Esophagus muscularis mucosa (tissue), 3 donors: ENCODE results near the gene COG1.

ENCODE experiments used
- CTCF ChIP-seq, 3 experiments: fragments of 200-600 bp in 2 of 3; fragments of 450-650 bp in 1 of 3; sonication (generic) in 2 of 3; IDR thresholded peaks; one replicate each; pipeline ENCODE4 v1.5.1; 2017 to 2019; ENCODE audit warnings: antibody characterized with exemption in 3 of 3, mild to moderate bottlenecking in 2 of 3, moderate library complexity in 1 of 3
- EP300 ChIP-seq: sonication (generic); formaldehyde crosslinking; IDR thresholded peaks from one replicate; pipeline ENCODE4 v1.6.1; 2017; ENCODE audit warnings: antibody characterized with exemption

DNA sequence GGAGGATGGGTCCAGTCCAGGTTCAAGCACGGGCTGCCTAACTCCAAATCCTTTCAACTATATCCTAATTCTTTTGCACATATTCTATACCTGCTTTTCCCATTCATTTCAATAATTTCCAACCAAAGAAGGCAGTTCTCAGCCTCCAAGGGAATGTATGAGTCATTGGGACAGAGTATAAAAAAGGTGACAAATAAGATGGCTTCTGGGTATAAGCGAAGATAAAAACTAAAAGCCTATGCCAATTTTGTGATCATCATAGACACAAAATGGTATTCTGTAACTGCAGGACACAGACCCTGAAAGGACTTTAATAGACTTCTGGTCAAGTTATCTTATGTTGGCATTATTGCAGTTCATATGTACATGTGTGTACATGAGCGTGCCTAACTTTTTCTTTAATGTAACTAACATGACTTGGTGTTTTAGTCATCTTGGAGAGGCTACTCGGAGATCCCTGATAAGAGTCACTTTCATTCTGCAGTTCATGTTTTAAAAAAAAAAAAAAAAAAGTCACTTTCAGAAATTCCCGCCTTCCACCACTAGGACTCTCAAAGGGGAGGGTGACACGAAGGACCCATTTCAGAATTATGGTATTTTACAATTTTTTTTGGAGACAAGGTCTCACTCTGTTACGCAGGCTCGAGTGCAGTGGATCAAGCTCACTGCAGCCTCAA is 17.3 kb downstream of the COG1 start:
- TF ChIP-seq CTCF (IDR thresholded peaks at IDR 0.05) (peak in 1 of 3 experiments; percentile 29), EP300 (no peak)
